ENCODE results near the gene SLC2A14.

Gene SLC2A14

GRCh38 chr12:7859552-7859951, 13.2 kb downstream of the SLC2A14 start:
- H2AFZ ChIP-seq (ENCODE audit: low read length): no peak overlapping the region
- H3K36me3 ChIP-seq (replicated peaks; ENCODE audit: insufficient read depth, low read length): no peaks in the 10 kb centered on the region
- no peak overlapping the region for H3K4me2 ChIP-seq (ENCODE audit: low read depth, low read length)
- no peaks in the 10 kb centered on the region for H3K9me2 ChIP-seq (replicated peaks; ENCODE audit: insufficient read depth, low read length)
- H3K9ac ChIP-seq (ENCODE audit: low read length): no peak overlapping the region
- no peak overlapping the region for H3K4me3 ChIP-seq (ENCODE audit: low read length)
- no peak overlapping the region for H3K27ac ChIP-seq (ENCODE audit: low read length)
- H3F3A ChIP-seq (ENCODE audit: insufficient read depth, low read length): no peaks in the 10 kb centered on the region
- no peaks in the 10 kb centered on the region for H3K27me3 ChIP-seq (replicated peaks; ENCODE audit: insufficient read depth, low read length)
- TF ChIP-seq EZH2phosphoT487 (IDR thresholded peaks at IDR 0.05; ENCODE audit: low read length) (no peak), EZH2 (optimal IDR thresholded peaks at IDR 0.05; ENCODE audit: low read depth, low read length) (no peak)
- TF ChIP-seq, protein P1, sequence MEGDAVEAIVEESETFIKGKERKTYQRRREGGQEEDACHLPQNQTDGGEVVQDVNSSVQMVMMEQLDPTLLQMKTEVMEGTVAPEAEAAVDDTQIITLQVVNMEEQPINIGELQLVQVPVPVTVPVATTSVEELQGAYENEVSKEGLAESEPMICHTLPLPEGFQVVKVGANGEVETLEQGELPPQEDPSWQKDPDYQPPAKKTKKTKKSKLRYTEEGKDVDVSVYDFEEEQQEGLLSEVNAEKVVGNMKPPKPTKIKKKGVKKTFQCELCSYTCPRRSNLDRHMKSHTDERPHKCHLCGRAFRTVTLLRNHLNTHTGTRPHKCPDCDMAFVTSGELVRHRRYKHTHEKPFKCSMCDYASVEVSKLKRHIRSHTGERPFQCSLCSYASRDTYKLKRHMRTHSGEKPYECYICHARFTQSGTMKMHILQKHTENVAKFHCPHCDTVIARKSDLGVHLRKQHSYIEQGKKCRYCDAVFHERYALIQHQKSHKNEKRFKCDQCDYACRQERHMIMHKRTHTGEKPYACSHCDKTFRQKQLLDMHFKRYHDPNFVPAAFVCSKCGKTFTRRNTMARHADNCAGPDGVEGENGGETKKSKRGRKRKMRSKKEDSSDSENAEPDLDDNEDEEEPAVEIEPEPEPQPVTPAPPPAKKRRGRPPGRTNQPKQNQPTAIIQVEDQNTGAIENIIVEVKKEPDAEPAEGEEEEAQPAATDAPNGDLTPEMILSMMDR (IDR thresholded peaks at IDR 0.05; ENCODE audit: low read length): no peak
- no peaks in the 10 kb centered on the region for H3K4me1 ChIP-seq (ENCODE audit: low read length)
- no peaks in the 10 kb centered on the region for H4K20me1 ChIP-seq (ENCODE audit: insufficient read depth, low read length)
- H3K79me2 ChIP-seq (ENCODE audit: low read length): no peaks in the 10 kb centered on the region
- no peaks in the 10 kb centered on the region for H3K9me3 ChIP-seq (replicated peaks; ENCODE audit: insufficient read depth, low read length)
- no peak for DNase-seq

DNA sequence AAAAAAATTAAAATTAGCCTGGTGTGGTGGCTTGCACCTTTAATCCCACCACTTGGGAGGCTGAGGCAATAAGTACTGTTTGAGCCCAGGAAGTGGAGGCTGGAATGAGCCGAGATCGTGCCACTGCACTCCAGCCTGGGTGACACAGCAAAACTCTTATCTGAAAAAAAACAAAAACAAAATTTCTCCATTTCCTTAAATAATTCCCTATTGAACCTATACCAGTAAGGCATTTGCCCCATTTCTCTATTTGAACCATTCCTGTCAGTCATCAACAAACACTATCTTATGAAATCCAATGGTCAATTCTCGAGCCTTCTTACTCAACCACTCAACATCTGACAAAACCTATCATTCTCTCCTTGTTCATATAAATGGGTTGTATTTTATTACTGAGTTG, 14.7 kb downstream of the SLC2A14 start:
- Histone ChIP-seq H3K4me2 (ENCODE audit: low read depth, low read length) (no peak overlapping the region), H3K4me1 (ENCODE audit: low read length) (no peaks in the 10 kb centered on the region), H3F3A (ENCODE audit: insufficient read depth, low read length) (no peaks in the 10 kb centered on the region), H2AFZ (ENCODE audit: low read length) (no peak overlapping the region), H3K27me3 (replicated peaks; ENCODE audit: insufficient read depth, low read length) (no peaks in the 10 kb centered on the region), H3K27ac (ENCODE audit: low read length) (no peak overlapping the region), H4K20me1 (ENCODE audit: insufficient read depth, low read length) (no peaks in the 10 kb centered on the region), H3K4me3 (ENCODE audit: low read length) (no peak overlapping the region), H3K36me3 (replicated peaks; ENCODE audit: insufficient read depth, low read length) (no peaks in the 10 kb centered on the region), H3K79me2 (ENCODE audit: low read length) (no peaks in the 10 kb centered on the region), H3K9me2 (replicated peaks; ENCODE audit: insufficient read depth, low read length) (no peaks in the 10 kb centered on the region), H3K9me3 (replicated peaks; ENCODE audit: insufficient read depth, low read length) (no peaks in the 10 kb centered on the region), H3K9ac (ENCODE audit: low read length) (no peak overlapping the region)
- no peak for DNase-seq
- TF ChIP-seq EZH2phosphoT487 (IDR thresholded peaks at IDR 0.05; ENCODE audit: low read length): no peak
- no peak for TF ChIP-seq EZH2 (optimal IDR thresholded peaks at IDR 0.05; ENCODE audit: low read depth, low read length)
- TF ChIP-seq, protein P1 (IDR thresholded peaks at IDR 0.05; ENCODE audit: low read length): no peak

GRCh38 chr12:7856516-7856915, 16.2 kb downstream of the SLC2A14 start:
- Histone ChIP-seq H3K36me3 (replicated peaks; ENCODE audit: insufficient read depth, low read length) (no peaks in the 10 kb centered on the region), H2AFZ (ENCODE audit: low read length) (no peak overlapping the region)
- DNase-seq: no peak

More at GRCh38 chr12:7856516-7856915, 16.2 kb downstream of the SLC2A14 start:
- TF ChIP-seq, protein P1 (IDR thresholded peaks at IDR 0.05; ENCODE audit: low read length): no peak
- TF ChIP-seq EZH2 (optimal IDR thresholded peaks at IDR 0.05; ENCODE audit: low read depth, low read length): no peak
- no peak for TF ChIP-seq EZH2phosphoT487 (IDR thresholded peaks at IDR 0.05; ENCODE audit: low read length)
- H3K4me2 ChIP-seq (ENCODE audit: low read depth, low read length): no peak overlapping the region
- H3K79me2 ChIP-seq (ENCODE audit: low read length): no peaks in the 10 kb centered on the region
- H3F3A ChIP-seq (ENCODE audit: insufficient read depth, low read length): no peaks in the 10 kb centered on the region
- no peaks in the 10 kb centered on the region for H3K9me3 ChIP-seq (replicated peaks; ENCODE audit: insufficient read depth, low read length)
- no peak overlapping the region for H3K27ac ChIP-seq (ENCODE audit: low read length)
- H3K4me1 ChIP-seq (ENCODE audit: low read length): no peaks in the 10 kb centered on the region
- no peak overlapping the region for H3K4me3 ChIP-seq (ENCODE audit: low read length)
- no peaks in the 10 kb centered on the region for H3K9me2 ChIP-seq (replicated peaks; ENCODE audit: insufficient read depth, low read length)
- H3K27me3 ChIP-seq (replicated peaks; ENCODE audit: insufficient read depth, low read length): no peaks in the 10 kb centered on the region
- no peak overlapping the region for H3K9ac ChIP-seq (ENCODE audit: low read length)
- H4K20me1 ChIP-seq (ENCODE audit: insufficient read depth, low read length): no peaks in the 10 kb centered on the region
